Trophoblast cell (in vitro differentiated cells and primary cell): ENCODE data around the gene NEU3.

Experiments used
- DNase-seq, 2 donors: peaks; one replicate each; pipeline ENCODE4 v3.0.0-alpha.2; 2016
- H2AFZ ChIP-seq: 2 replicates; pipeline ENCODE4 v1.6.1; 2013; ENCODE audit warnings: low read length, moderate library complexity, mild to moderate bottlenecking; ENCODE audit not compliant: insufficient read depth, poor library complexity
- H2AK5ac ChIP-seq: 2 replicates; pipeline ENCODE4 v1.6.1; 2013; ENCODE audit warnings: mild to moderate bottlenecking, low read length
- H2BK120ac ChIP-seq: 2 replicates; pipeline ENCODE4 v1.6.1; 2013; ENCODE audit warnings: low read length, mild to moderate bottlenecking, moderate library complexity; ENCODE audit not compliant: insufficient read depth, poor library complexity
- H2BK12ac ChIP-seq: 2 replicates; pipeline ENCODE4 v1.6.1; 2013; ENCODE audit warnings: mild to moderate bottlenecking, low read length, moderate library complexity
- H2BK5ac ChIP-seq: 2 replicates; pipeline ENCODE4 v1.6.1; 2013; ENCODE audit warnings: low read length, low read depth, moderate library complexity, mild to moderate bottlenecking; ENCODE audit not compliant: poor library complexity
- H3K14ac ChIP-seq: 2 replicates; pipeline ENCODE4 v1.6.1; 2013; ENCODE audit warnings: mild to moderate bottlenecking, low read length
- H3K18ac ChIP-seq: 2 replicates; pipeline ENCODE4 v1.6.1; 2013; ENCODE audit warnings: mild to moderate bottlenecking, low read length
- H3K23ac ChIP-seq: 2 replicates; pipeline ENCODE4 v1.6.1; 2013; ENCODE audit warnings: low read length
- H3K27ac ChIP-seq: 2 replicates; pipeline ENCODE4 v1.5.1; 2013; ENCODE audit warnings: low read depth, mild to moderate bottlenecking, inconsistent platforms, low read length, moderate library complexity
- H3K27me3 ChIP-seq: 2 replicates; pipeline ENCODE4 v1.6.1; 2013; ENCODE audit warnings: inconsistent platforms, mild to moderate bottlenecking, low read length, moderate library complexity; ENCODE audit not compliant: insufficient read depth
- H3K36me3 ChIP-seq, 2 experiments: 1 replicate in 1 of 2; 2 replicates in 1 of 2; pipeline ENCODE4 v1.6.1; 2013; ENCODE audit warnings: low read length in 2 of 2, mild to moderate bottlenecking in 2 of 2, moderate library complexity in 1 of 2; ENCODE audit not compliant: insufficient read depth in 2 of 2, control insufficient read depth in 1 of 2
- H3K4ac ChIP-seq: 2 replicates; pipeline ENCODE4 v1.6.1; 2013; ENCODE audit warnings: low read depth, mild to moderate bottlenecking, low read length, moderate library complexity
- H3K4me1 ChIP-seq, 2 experiments: 1 replicate in 1 of 2; 2 replicates in 1 of 2; pipeline ENCODE4 v1.6.1; 2013; ENCODE audit warnings: low read length in 2 of 2, mild to moderate bottlenecking in 2 of 2, moderate library complexity in 1 of 2; ENCODE audit not compliant: insufficient read depth in 2 of 2, control insufficient read depth in 1 of 2
- H3K4me2 ChIP-seq: 2 replicates; pipeline ENCODE4 v1.6.1; 2013; ENCODE audit warnings: inconsistent platforms, mild to moderate bottlenecking, low read length, moderate library complexity
- H3K4me3 ChIP-seq: 2 replicates; pipeline ENCODE4 v1.5.1; 2013; ENCODE audit warnings: mild to moderate bottlenecking, low read depth, low read length, inconsistent platforms
- H3K79me1 ChIP-seq: one replicate; pipeline ENCODE4 v1.6.1; 2013; ENCODE audit warnings: low read length
- H3K79me2 ChIP-seq: 2 replicates; pipeline ENCODE4 v1.6.1; 2013; ENCODE audit warnings: low read length, mild to moderate bottlenecking; ENCODE audit not compliant: control insufficient read depth, insufficient read depth, poor library complexity
- H3K9ac ChIP-seq: 2 replicates; pipeline ENCODE4 v1.6.1; 2013; ENCODE audit warnings: mild to moderate bottlenecking, low read length
- H3K9me3 ChIP-seq: 2 replicates; pipeline ENCODE4 v1.6.1; 2013; ENCODE audit warnings: low read depth, mild to moderate bottlenecking, control low read depth, inconsistent platforms, low read length; ENCODE audit not compliant: insufficient read depth
- H4K12ac ChIP-seq: 2 replicates; pipeline ENCODE4 v1.6.1; 2013; ENCODE audit warnings: low read depth, mild to moderate bottlenecking, low read length, moderate library complexity
- H4K8ac ChIP-seq: 2 replicates; pipeline ENCODE4 v1.6.1; 2013; ENCODE audit warnings: low read depth, mild to moderate bottlenecking, low read length, moderate library complexity
- H4K91ac ChIP-seq: one replicate; pipeline ENCODE4 v1.6.1; 2013; ENCODE audit warnings: low read depth, mild to moderate bottlenecking, low read length, moderate library complexity
- WGBS: extraction: QIAGEN DNeasy Blood & Tissue Kit; methylation state at CpG from one replicate; pipeline ENCODE4 v1.1.7; 2013; ENCODE audit warnings: missing lambda C conversion rate; ENCODE audit not compliant: insufficient read length, insufficient coverage; ENCODE audit errors: extremely low coverage; 5-methylcytosine and 5-hydroxymethylcytosine counted together

NEU3 gene

DNA sequence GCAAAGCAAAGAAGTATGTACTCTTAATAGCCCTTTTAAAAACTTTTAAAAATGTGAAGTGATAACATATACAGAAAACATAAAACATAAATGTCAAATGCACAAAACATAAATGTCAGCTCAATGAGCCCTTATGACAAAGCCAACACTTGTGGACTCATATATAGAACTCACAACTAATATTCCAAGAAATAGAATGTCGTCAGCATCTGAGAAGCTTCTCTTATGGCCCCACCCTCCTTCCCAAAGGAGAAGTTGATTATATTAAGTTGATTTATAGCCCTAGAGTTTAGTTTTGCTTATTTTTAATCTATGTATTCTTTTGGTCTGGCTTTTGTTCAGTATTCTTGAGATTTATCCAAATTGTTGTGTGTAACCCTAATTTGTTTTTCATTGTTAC is 13.8 kb downstream of the NEU3 start:
- H3K9ac ChIP-seq: no peak overlapping the region
- no CpG with 5 or more reads among the region's 1 CpG for WGBS
- peak in 1 of 2 donors; percentile 7 for DNase-seq
- H4K91ac ChIP-seq: no peak overlapping the region
- H3K4me3 ChIP-seq: no peak overlapping the region
- no peak overlapping the region for H2AK5ac ChIP-seq
- no peak overlapping the region for H3K4me2 ChIP-seq
- H3K9me3 ChIP-seq: no peaks in the 10 kb centered on the region
- no peak overlapping the region for H3K4ac ChIP-seq
- no peak overlapping the region for H3K14ac ChIP-seq
- H2AFZ ChIP-seq: no peak overlapping the region
- no peak overlapping the region for H2BK12ac ChIP-seq
- H2BK5ac ChIP-seq: no peak overlapping the region
- H4K12ac ChIP-seq: no peak overlapping the region
- H2BK120ac ChIP-seq: no peak overlapping the region
- H4K8ac ChIP-seq: no peak overlapping the region
- no peaks in the 10 kb centered on the region for H3K79me2 ChIP-seq
- no peaks in the 10 kb centered on the region for H3K79me1 ChIP-seq
- H3K4me1 ChIP-seq: no peaks in the 10 kb centered on the region
- H3K27ac ChIP-seq: no peak overlapping the region
- H3K18ac ChIP-seq: no peak overlapping the region
- H3K27me3 ChIP-seq: no peaks in the 10 kb centered on the region
- H3K36me3 ChIP-seq: peaks cover 11 to 17% of the 10 kb centered on the region in 2 experiments
- H3K23ac ChIP-seq: no peak overlapping the region

DNA sequence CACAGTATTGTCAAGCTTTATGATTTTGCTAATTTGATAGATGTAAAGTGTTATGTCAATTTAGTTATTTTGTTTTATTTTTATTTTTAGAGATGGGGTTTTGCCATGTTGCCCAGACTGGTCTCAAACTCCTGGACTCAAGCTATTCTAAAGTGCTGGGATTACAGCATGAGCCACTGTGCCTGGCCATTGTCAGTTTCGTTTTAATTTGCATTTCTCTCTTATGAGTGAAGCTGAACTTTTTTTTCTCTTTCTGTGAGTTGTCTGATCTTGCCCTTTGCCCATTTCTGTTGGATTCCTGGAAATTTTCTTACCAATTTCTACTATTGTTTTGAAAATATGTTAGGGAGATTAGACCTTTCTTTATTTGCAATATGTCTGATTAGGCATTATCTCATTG is 15.5 kb downstream of the NEU3 start:
- no peaks in the 10 kb centered on the region for H3K79me2 ChIP-seq
- H2AK5ac ChIP-seq: no peak overlapping the region
- no peak overlapping the region for H2BK5ac ChIP-seq
- no peak overlapping the region for H2BK12ac ChIP-seq
- H2BK120ac ChIP-seq: no peak overlapping the region
- no peak overlapping the region for H3K4me2 ChIP-seq
- no peaks in the 10 kb centered on the region for H3K79me1 ChIP-seq
- no peak overlapping the region for H3K18ac ChIP-seq
- no peak overlapping the region for H3K9ac ChIP-seq
- no peak overlapping the region for H4K12ac ChIP-seq
- no peaks in the 10 kb centered on the region for H3K9me3 ChIP-seq
- no peaks in the 10 kb centered on the region for H3K4me1 ChIP-seq
- WGBS: no CpG with 5 or more reads among the region's 1 CpG
- H3K27ac ChIP-seq: no peak overlapping the region
- no peak overlapping the region for H3K4me3 ChIP-seq
- no peak overlapping the region for H3K4ac ChIP-seq
- H3K27me3 ChIP-seq: no peaks in the 10 kb centered on the region
- H3K36me3 ChIP-seq: peaks cover 11 to 17% of the 10 kb centered on the region in 2 experiments
- no peak overlapping the region for H3K14ac ChIP-seq
- H4K91ac ChIP-seq: no peak overlapping the region
- no peak overlapping the region for H4K8ac ChIP-seq
- H2AFZ ChIP-seq: no peak overlapping the region
- no peak overlapping the region for H3K23ac ChIP-seq
- no peak for DNase-seq

DNA sequence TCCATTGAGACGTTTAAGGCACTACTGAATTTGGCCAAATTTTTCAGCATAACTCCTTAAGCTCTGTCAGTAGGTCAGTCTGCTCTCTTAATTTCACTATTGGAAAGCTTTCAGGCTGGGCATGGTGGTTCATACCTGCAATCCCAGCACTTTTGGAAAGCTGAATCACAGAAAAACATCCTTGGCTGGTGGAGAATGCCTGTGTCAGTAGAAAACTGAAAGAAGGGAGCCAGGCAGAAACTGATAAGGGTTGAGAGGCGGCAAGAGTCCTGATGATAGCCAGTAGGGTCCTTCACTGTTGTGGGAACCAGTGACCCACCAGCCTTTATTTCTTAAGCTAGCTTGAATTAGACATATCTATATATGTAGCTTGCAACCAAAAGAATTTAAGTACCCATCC is 22.6 kb downstream of the NEU3 start:
- Histone ChIP-seq H3K79me2 (no peaks in the 10 kb centered on the region), H4K12ac (no peak overlapping the region), H3K4ac (no peak overlapping the region), H3K14ac (no peak overlapping the region), H3K36me3 (peaks cover 3 to 10% of the 10 kb centered on the region in 2 experiments), H3K18ac (no peak overlapping the region), H2BK12ac (no peak overlapping the region), H2BK120ac (no peak overlapping the region), H3K4me3 (no peak overlapping the region), H4K8ac (no peak overlapping the region), H3K27ac (no peak overlapping the region), H3K4me1 (no peaks in the 10 kb centered on the region), H3K9ac (no peak overlapping the region), H4K91ac (no peak overlapping the region), H3K4me2 (no peak overlapping the region), H3K79me1 (no peaks in the 10 kb centered on the region), H2AK5ac (no peak overlapping the region), H3K23ac (no peak overlapping the region), H3K27me3 (no peaks in the 10 kb centered on the region), H2AFZ (no peak overlapping the region), H2BK5ac (no peak overlapping the region), H3K9me3 (no peaks in the 10 kb centered on the region)
- WGBS: no CpG with 5 or more reads among the region's 2 CpGs
- DNase-seq: peak; percentile 23 to 61

DNA sequence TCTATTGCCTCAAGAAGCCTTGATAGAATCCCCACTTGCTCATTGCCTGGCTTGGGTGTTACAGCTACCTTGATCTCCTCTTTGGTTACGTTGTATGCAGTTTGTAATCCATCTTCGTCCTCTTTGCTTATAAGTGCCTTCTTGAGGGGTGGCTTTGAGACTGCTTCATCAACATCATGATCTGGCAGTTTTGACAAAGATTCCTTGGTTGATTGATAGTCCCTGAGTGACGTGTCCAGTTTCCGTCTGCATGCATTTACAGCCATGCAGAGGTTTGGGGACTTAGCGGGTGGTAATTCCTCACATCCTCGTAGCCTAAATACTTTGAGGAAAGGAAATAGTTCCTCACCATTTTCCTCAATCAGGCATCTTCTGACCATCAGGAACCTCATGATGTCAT is 23.1 kb downstream of the NEU3 start:
- Histone ChIP-seq H4K8ac (no peak overlapping the region), H2AFZ (no peak overlapping the region), H4K91ac (no peak overlapping the region), H4K12ac (no peak overlapping the region), H3K36me3 (peaks cover 3 to 7% of the 10 kb centered on the region in 2 experiments), H3K14ac (no peak overlapping the region), H3K4me1 (no peaks in the 10 kb centered on the region), H3K79me1 (no peaks in the 10 kb centered on the region), H2BK120ac (no peak overlapping the region), H2AK5ac (no peak overlapping the region), H3K9me3 (no peaks in the 10 kb centered on the region), H3K23ac (no peak overlapping the region), H3K79me2 (no peaks in the 10 kb centered on the region), H3K18ac (no peak overlapping the region), H3K4me2 (no peak overlapping the region), H3K4me3 (no peak overlapping the region), H3K4ac (no peak overlapping the region), H2BK5ac (no peak overlapping the region), H3K27ac (no peak overlapping the region), H3K27me3 (no peaks in the 10 kb centered on the region), H3K9ac (no peak overlapping the region), H2BK12ac (no peak overlapping the region)
- DNase-seq: no peak
- WGBS: no CpG with 5 or more reads among the region's 6 CpGs
